ENCODE results near the gene PHF14.
"Not testable (repeated sequence)": the region's sequence is repeated elsewhere in the genome, so short reads cannot be mapped to it uniquely, and the experiment has no call there.

The PHF14 gene

GRCh38 chr7:10973061-10973941 is at the start of gene PHF14:
Gene PHF14, plus strand, starts transcription at chr7:10973872. Its CDS starts 452 bp downstream, at chr7:10974324.
- peak; percentile 96 for DNase-seq

GRCh38 chr7:10924370-10924769 is 49.3 kb upstream of the PHF14 start:
- DNase-seq: no peak

- DNase-seq: not testable (repeated sequence)
Observed at GRCh38 chr7:10928203-10928602, 45.5 kb upstream of the PHF14 start.

- no peak for DNase-seq
Observed at GRCh38 chr7:10930551-10930950, 43.1 kb upstream of the PHF14 start.

GRCh38 chr7:10931161-10931560 is 42.5 kb upstream of the PHF14 start:
- DNase-seq: no peak

- no peak for DNase-seq
Observed at GRCh38 chr7:10934292-10934691, 39.4 kb upstream of the PHF14 start.

GRCh38 chr7:10939237-10939910 is 34.3 kb upstream of the PHF14 start:
- DNase-seq: no peak

GRCh38 chr7:10939911-10940703 is 33.6 kb upstream of the PHF14 start:
- DNase-seq: peak; percentile 90

GRCh38 chr7:10940704-10941355 is 32.8 kb upstream of the PHF14 start:
- peak; percentile 40 for DNase-seq

- no peak for DNase-seq
Observed at GRCh38 chr7:10950494-10950893, 23.2 kb upstream of the PHF14 start.

GRCh38 chr7:10950974-10951578 is 22.6 kb upstream of the PHF14 start:
- not testable (repeated sequence) for DNase-seq

- DNase-seq: no peak
Observed at GRCh38 chr7:10952588-10952987, 21.1 kb upstream of the PHF14 start.

- not testable (repeated sequence) for DNase-seq
Observed at GRCh38 chr7:10953078-10953750, 20.5 kb upstream of the PHF14 start.

- DNase-seq: no peak
Observed at GRCh38 chr7:10956528-10956927, 17.1 kb upstream of the PHF14 start.

- DNase-seq: not testable (repeated sequence)
Observed at GRCh38 chr7:10960242-10960641, 13.4 kb upstream of the PHF14 start.

GRCh38 chr7:10965016-10965415 is 8.7 kb upstream of the PHF14 start:
- not testable (repeated sequence) for DNase-seq

GRCh38 chr7:10972174-10972573 is 1.5 kb upstream of the PHF14 start:
- DNase-seq: no peak

- peak; percentile 14 for DNase-seq
Observed at GRCh38 chr7:10973942-10974911, 555 bp downstream of the PHF14 start.

GRCh38 chr7:10977113-10977512 is 3.4 kb downstream of the PHF14 start:
- DNase-seq: no peak

- DNase-seq: no peak
Observed at GRCh38 chr7:10981317-10981716, 7.6 kb downstream of the PHF14 start.

Data from CD4-positive, alpha-beta T cell treated with Interleukin-12 subunit alpha and Interleukin-12 subunit beta, for 1 hour (primary cell).